ENCODE measurements around the gene ALOX15.

GRCh38 chr17:4584101-4584916 lies 57.2 kb downstream of the ALOX15 start, which contains the start of gene SMTNL2:
- TF ChIP-seq CTCF (conservative IDR thresholded peaks at IDR 0.05) = no peak
- TF ChIP-seq EZH2 (IDR thresholded peaks at IDR 0.05; ENCODE audit: low read depth) = no peak

All from PC-9 (cell line).